ENCODE measurements around the gene MEI1. TPM values are rescaled to one million over a fixed set of nuclear protein-coding genes. Genes with fewer than 3 reads are reported as not detected.

The MEI1 gene
- 2.5 and 3.2 TPM in 2 replicates for total RNA-seq

GRCh38 chr22:41699264-41700107, at the start of gene MEI1:
TSS of gene MEI1 (plus strand) at chr22:41699503. CDS start at chr22:41699539, 36 bp downstream.

GRCh38 chr22:41688365-41689211, 10.7 kb upstream of the MEI1 start, which contains the start of gene SNU13:
TSS of gene SNU13 (minus strand) at chr22:41688867. CDS start at chr22:41688796, 71 bp downstream.

GRCh38 chr22:41800348-41801146, 101.2 kb downstream of the MEI1 start, which contains the start of gene CCDC134:
TSS of gene CCDC134 (plus strand) at chr22:41800679. CDS start at chr22:41808891, 8,212 bp downstream.

GRCh38 chr22:41832553-41833368, 133.5 kb downstream of the MEI1 start, which contains the start of gene SREBF2:
TSS of gene SREBF2 (plus strand) at chr22:41833105. CDS start at chr22:41833271, 166 bp downstream.

Small RNA genes lying within 50 kb of the gene (small RNA-seq; reads per million reads assigned to genes)
- not detected for gene HMGN2P10
- gene RF00019, result not detected
- not detected for gene RNU6-476P
- gene RNU6ATAC22P, result not detected

Other genes with a start within 250 kb of the MEI1 start
- 31.3 and 33.6 TPM in 2 replicates for gene PHF5A, start 230.8 kb upstream of the MEI1 start, total RNA-seq
- 46.8 and 52.7 TPM in 2 replicates for gene ACO2, start 230.4 kb upstream of the MEI1 start, total RNA-seq
- 19.1 and 21.7 TPM in 2 replicates for gene POLR3H, start 155.0 kb upstream of the MEI1 start, total RNA-seq
- gene CSDC2, start 138.5 kb upstream of the MEI1 start, total RNA-seq, result 0.91 and 1.8 TPM in 2 replicates
- gene PMM1, start 109.7 kb upstream of the MEI1 start, total RNA-seq, result 21.0 and 26.8 TPM in 2 replicates
- gene DESI1, start 78.5 kb upstream of the MEI1 start, total RNA-seq, result 22.1 and 22.5 TPM in 2 replicates
- gene XRCC6, start 78.2 kb upstream of the MEI1 start, total RNA-seq, result 280 and 286 TPM in 2 replicates
- 55.6 and 60.0 TPM in 2 replicates for gene SNU13, start 10.6 kb upstream of the MEI1 start, total RNA-seq
- 8.2 and 8.8 TPM in 2 replicates for gene CCDC134, start 101.2 kb downstream of the MEI1 start, total RNA-seq
- gene SREBF2, start 133.6 kb downstream of the MEI1 start, total RNA-seq, result 47.1 and 51.2 TPM in 2 replicates
- not detected in 2 replicates for gene SHISA8, start 215.6 kb downstream of the MEI1 start, total RNA-seq
- 0.11 and 0.26 TPM in 2 replicates for gene TNFRSF13C, start 227.3 kb downstream of the MEI1 start, total RNA-seq
- gene CENPM, start 247.6 kb downstream of the MEI1 start, total RNA-seq, result 7.6 and 7.8 TPM in 2 replicates

All from articular chondrocyte of knee joint (primary cell).